Neural progenitor cell (in vitro differentiated cells): Measurements from ENCODE around the gene TUT1. TPM values are rescaled to one million over a fixed set of nuclear protein-coding genes. Genes with fewer than 3 reads are reported as not detected.

Experiments used
- DNase-seq: peaks from one replicate; pipeline ENCODE4 v3.0.0-alpha.2; 2016; ENCODE audit warnings: low spot score
- H2AFZ ChIP-seq: fragments of 200-600 bp; sonication (generic); replicated peaks from 2 replicates; pipeline ENCODE4 v1.6.1; 2016; ENCODE audit warnings: antibody characterized with exemption
- H3F3A ChIP-seq: fragments of 200-600 bp; sonication (generic); 2 replicates; pipeline ENCODE4 v1.6.1; 2016; ENCODE audit warnings: antibody characterized with exemption, low read depth
- H3K27ac ChIP-seq: fragments of 200-600 bp; sonication (generic); 2 replicates; pipeline ENCODE4 v1.5.1; 2016; ENCODE audit warnings: mild to moderate bottlenecking
- H3K27me3 ChIP-seq: fragments of 200-600 bp; sonication (generic); 2 replicates; pipeline ENCODE4 v1.6.1; 2016; ENCODE audit warnings: mild to moderate bottlenecking, moderate library complexity
- H3K36me3 ChIP-seq: fragments of 200-600 bp; sonication (generic); 2 replicates; pipeline ENCODE4 v1.5.1; 2016
- H3K4me1 ChIP-seq: fragments of 200-600 bp; sonication (generic); 2 replicates; pipeline ENCODE4 v1.6.1; 2016; ENCODE audit warnings: mixed run types
- H3K4me2 ChIP-seq: fragments of 200-600 bp; sonication (generic); 2 replicates; pipeline ENCODE4 v1.6.1; 2016
- H3K4me3 ChIP-seq: fragments of 200-600 bp; sonication (generic); 2 replicates; pipeline ENCODE4 v1.5.1; 2016
- H3K79me2 ChIP-seq: fragments of 200-600 bp; sonication (generic); 2 replicates; pipeline ENCODE4 v1.6.1; 2016; ENCODE audit warnings: low read depth
- H3K9ac ChIP-seq: fragments of 200-600 bp; sonication (generic); 2 replicates; pipeline ENCODE4 v1.6.1; 2016
- H3K9me3 ChIP-seq: fragments of 200-600 bp; sonication (generic); 2 replicates; pipeline ENCODE4 v1.5.1; 2016; ENCODE audit warnings: low read depth
- H4K20me1 ChIP-seq: fragments of 200-600 bp; sonication (generic); 2 replicates; pipeline ENCODE4 v1.6.1; 2016; ENCODE audit warnings: low read depth
- H3K27ac Mint-ChIP-seq: 3 replicates; pipeline ENCODE4 v1.8.0; 2021; ENCODE audit warnings: mixed read lengths
- H3K27me3 Mint-ChIP-seq: 2 replicates; pipeline ENCODE4 v1.8.0; 2022; ENCODE audit warnings: low read depth, mild to moderate bottlenecking, inconsistent platforms, moderate library complexity, mixed read lengths; ENCODE audit not compliant: insufficient read depth
- H3K36me3 Mint-ChIP-seq: 3 replicates; pipeline ENCODE4 v1.8.0; 2021; ENCODE audit warnings: mixed read lengths
- H3K4me1 Mint-ChIP-seq: 3 replicates; pipeline ENCODE4 v1.8.0; 2021; ENCODE audit warnings: mixed read lengths
- H3K4me3 Mint-ChIP-seq: 3 replicates; pipeline ENCODE4 v1.8.0; 2021; ENCODE audit warnings: mild to moderate bottlenecking, moderate library complexity, mixed read lengths
- H3K9me3 Mint-ChIP-seq: 3 replicates; pipeline ENCODE4 v1.8.0; 2020; ENCODE audit warnings: mixed read lengths
- CTCF ChIP-seq: fragments of 200-600 bp; sonication (generic); IDR thresholded peaks from 2 replicates; pipeline ENCODE4 v1.5.1; 2017; ENCODE audit warnings: antibody characterized with exemption, mild to moderate bottlenecking
- EZH2 ChIP-seq: fragments of 200-600 bp; sonication (generic); IDR thresholded peaks from 2 replicates; pipeline ENCODE4 v1.6.1; 2017; ENCODE audit warnings: antibody characterized with exemption, mild to moderate bottlenecking, moderate library complexity
- EZH2phosphoT487 ChIP-seq: fragments of 200-600 bp; sonication (generic); IDR thresholded peaks from 2 replicates; pipeline ENCODE4 v1.6.1; 2017; ENCODE audit warnings: antibody characterized with exemption
- total RNA-seq: library from RNA; depleted of rRNA; stranded (reverse); fragments of >200 nt; gene quantifications from 2 replicates; pipeline ENCODE4 v1.2.3, GENCODE V29; 2015; ENCODE audit warnings: low replicate concordance

Gene TUT1
- total RNA-seq, 1 donor from 2014 or later, result 4.8 TPM

- H3K9ac ChIP-seq, result no peak overlapping the region
- peaks cover 19% of the 10 kb centered on the region for H3K79me2 ChIP-seq
- Mint-ChIP-seq H3K36me3 (peaks cover 19% of the 10 kb centered on the region), H3K27me3 (peaks cover 3% of the 10 kb centered on the region), H3K4me3 (peak overlapping the region; percentile 60), H3K27ac (peak overlapping the region; percentile 96), H3K4me1 (peaks cover 66% of the 10 kb centered on the region), H3K9me3 (no peaks in the 10 kb centered on the region)
- H3K27ac ChIP-seq, result peak overlapping the region; percentile 71
- no peak overlapping the region for H3K4me2 ChIP-seq
- H3K9me3 ChIP-seq, result no peaks in the 10 kb centered on the region
- H4K20me1 ChIP-seq, result peaks cover 30% of the 10 kb centered on the region
- H3K27me3 ChIP-seq, result no peaks in the 10 kb centered on the region
- no peak for TF ChIP-seq EZH2
- no peak for TF ChIP-seq CTCF
- no peak for TF ChIP-seq EZH2phosphoT487
- no peak overlapping the region for H2AFZ ChIP-seq
- DNase-seq, result peak; percentile 85
- peaks cover 65% of the 10 kb centered on the region for H3K4me1 ChIP-seq
- peaks cover 10% of the 10 kb centered on the region for H3K36me3 ChIP-seq
- no peak overlapping the region for H3K4me3 ChIP-seq
- H3F3A ChIP-seq, result peaks cover 94% of the 10 kb centered on the region
Observed at GRCh38 chr11:62556108-62556874, 35.0 kb downstream of the TUT1 start.

GRCh38 chr11:62555464-62556107, 35.7 kb downstream of the TUT1 start:
- Mint-ChIP-seq H3K4me1 (peaks cover 72% of the 10 kb centered on the region), H3K9me3 (no peaks in the 10 kb centered on the region), H3K27me3 (peaks cover 3% of the 10 kb centered on the region), H3K36me3 (peaks cover 19% of the 10 kb centered on the region), H3K4me3 (no peak overlapping the region), H3K27ac (peak overlapping the region; percentile 68)
- H3K4me2 ChIP-seq, result no peak overlapping the region
- H3K4me3 ChIP-seq, result no peak overlapping the region
- no peaks in the 10 kb centered on the region for H3K9me3 ChIP-seq
- peaks cover 91% of the 10 kb centered on the region for H3F3A ChIP-seq
- TF ChIP-seq EZH2 (no peak), CTCF (no peak), EZH2phosphoT487 (no peak)
- H3K9ac ChIP-seq, result no peak overlapping the region
- no peak overlapping the region for H2AFZ ChIP-seq
- peaks cover 23% of the 10 kb centered on the region for H4K20me1 ChIP-seq
- H3K36me3 ChIP-seq, result peaks cover 10% of the 10 kb centered on the region
- no peaks in the 10 kb centered on the region for H3K27me3 ChIP-seq
- H3K79me2 ChIP-seq, result peaks cover 19% of the 10 kb centered on the region
- peak; percentile 49 for DNase-seq
- peak overlapping the region; percentile 71 for H3K27ac ChIP-seq
- peaks cover 69% of the 10 kb centered on the region for H3K4me1 ChIP-seq

GRCh38 chr11:62554387-62555167, 36.7 kb downstream of the TUT1 start:
- Histone ChIP-seq H4K20me1 (peaks cover 14% of the 10 kb centered on the region), H3K27me3 (no peaks in the 10 kb centered on the region), H3K4me1 (peaks cover 60% of the 10 kb centered on the region), H3K79me2 (peaks cover 13% of the 10 kb centered on the region), H3K9me3 (no peaks in the 10 kb centered on the region), H2AFZ (no peak overlapping the region), H3K4me3 (no peak overlapping the region), H3K4me2 (no peak overlapping the region), H3K9ac (no peak overlapping the region), H3K36me3 (peaks cover 10% of the 10 kb centered on the region), H3F3A (peaks cover 83% of the 10 kb centered on the region), H3K27ac (no peak overlapping the region)
- TF ChIP-seq CTCF (no peak), EZH2phosphoT487 (no peak), EZH2 (no peak)
- Mint-ChIP-seq H3K27ac (peak overlapping the region; percentile 63), H3K36me3 (peaks cover 14% of the 10 kb centered on the region), H3K4me3 (no peak overlapping the region), H3K27me3 (peaks cover 9% of the 10 kb centered on the region), H3K9me3 (no peaks in the 10 kb centered on the region), H3K4me1 (peaks cover 74% of the 10 kb centered on the region)
- DNase-seq, result peak; percentile 44
